Mesodermal cell (in vitro differentiated cells): ENCODE data around the gene SMAP1.

Experiments
- H3K27ac ChIP-seq: 2 replicates; pipeline ENCODE4 v1.7.0; 2013; ENCODE audit warnings: mild to moderate bottlenecking, low read depth, low read length, moderate library complexity; ENCODE audit not compliant: severe bottlenecking
- H3K36me3 ChIP-seq: 2 replicates; pipeline ENCODE4 v1.7.1; 2013; ENCODE audit warnings: mild to moderate bottlenecking, low read length, moderate library complexity; ENCODE audit not compliant: control insufficient read depth, insufficient read depth
- H3K4me1 ChIP-seq: one replicate; pipeline ENCODE4 v1.7.1; 2013; ENCODE audit warnings: mild to moderate bottlenecking, low read length; ENCODE audit not compliant: insufficient read depth, control insufficient read depth, poor library complexity, severe bottlenecking
- H3K4me3 ChIP-seq: 2 replicates; pipeline ENCODE4 v1.7.0; 2013; ENCODE audit warnings: low read length, control low read depth, mild to moderate bottlenecking; ENCODE audit not compliant: insufficient read depth, poor library complexity, severe bottlenecking; ENCODE audit errors: extremely low read depth
- H3K9me3 ChIP-seq: 2 replicates; pipeline ENCODE4 v1.7.1; 2013; ENCODE audit warnings: mild to moderate bottlenecking, low read length, moderate library complexity; ENCODE audit not compliant: control insufficient read depth
- WGBS, 2 experiments: methylation state at CpG; one replicate each; pipeline ENCODE4 v1.1.5; 2013; ENCODE audit warnings: missing lambda C conversion rate in 2 of 2; ENCODE audit not compliant: insufficient coverage in 2 of 2; 5-methylcytosine and 5-hydroxymethylcytosine counted together

Gene SMAP1

GRCh38 chr6:70806086-70806485 lies 138.4 kb downstream of the SMAP1 start:
- Histone ChIP-seq H3K4me3 (no peak overlapping the region), H3K27ac (no peak overlapping the region), H3K36me3 (no peaks in the 10 kb centered on the region), H3K9me3 (no peaks in the 10 kb centered on the region), H3K4me1 (no peaks in the 10 kb centered on the region)
- WGBS, 2 experiments = 94 to 96% methylated on average over 8 to 10 of the region's 11 CpGs

- WGBS, 2 experiments = 93 to 95% methylated on average over 4 to 6 of the region's 6 CpGs
Measured at GRCh38 chr6:70811788-70812187, 144.1 kb downstream of the SMAP1 start.

GRCh38 chr6:70813885-70814284 lies 146.2 kb downstream of the SMAP1 start:
- WGBS, 2 experiments = no CpG with 5 or more reads among the region's 3 CpGs
- H3K4me3 ChIP-seq = no peak overlapping the region
- no peak overlapping the region for H3K27ac ChIP-seq
- no peaks in the 10 kb centered on the region for H3K4me1 ChIP-seq
- H3K9me3 ChIP-seq = no peaks in the 10 kb centered on the region
- H3K36me3 ChIP-seq = no peaks in the 10 kb centered on the region

More at GRCh38 chr6:70811788-70812187, 144.1 kb downstream of the SMAP1 start:
- H3K36me3 ChIP-seq = no peaks in the 10 kb centered on the region
- no peaks in the 10 kb centered on the region for H3K9me3 ChIP-seq
- no peak overlapping the region for H3K27ac ChIP-seq
- H3K4me1 ChIP-seq = no peaks in the 10 kb centered on the region
- no peak overlapping the region for H3K4me3 ChIP-seq

- 100% methylated on average over 2 of the region's 4 CpGs; no CpG with 5 or more reads in 1 of the 2 experiments for WGBS, 2 experiments
- Histone ChIP-seq H3K4me1 (no peaks in the 10 kb centered on the region), H3K27ac (no peak overlapping the region), H3K4me3 (no peak overlapping the region), H3K36me3 (no peaks in the 10 kb centered on the region), H3K9me3 (no peaks in the 10 kb centered on the region)
Measured at GRCh38 chr6:70819646-70820045, 152.0 kb downstream of the SMAP1 start.

- Histone ChIP-seq H3K9me3 (no peaks in the 10 kb centered on the region), H3K4me3 (no peak overlapping the region), H3K4me1 (no peaks in the 10 kb centered on the region), H3K27ac (no peak overlapping the region), H3K36me3 (no peaks in the 10 kb centered on the region)
- WGBS, 2 experiments = no CpG with 5 or more reads among the region's 2 CpGs
Measured at GRCh38 chr6:70820778-70821177, 153.1 kb downstream of the SMAP1 start.

- no peaks in the 10 kb centered on the region for H3K4me1 ChIP-seq
- WGBS, 2 experiments = no CpG with 5 or more reads among the region's 2 CpGs
- no peaks in the 10 kb centered on the region for H3K9me3 ChIP-seq
- no peaks in the 10 kb centered on the region for H3K36me3 ChIP-seq
- no peak overlapping the region for H3K27ac ChIP-seq
- H3K4me3 ChIP-seq = no peak overlapping the region
Measured at GRCh38 chr6:70821751-70822150, 154.1 kb downstream of the SMAP1 start.

GRCh38 chr6:70823651-70824050 lies 156.0 kb downstream of the SMAP1 start:
- no peak overlapping the region for H3K4me3 ChIP-seq
- H3K36me3 ChIP-seq = no peaks in the 10 kb centered on the region
- no peak overlapping the region for H3K27ac ChIP-seq
- H3K9me3 ChIP-seq = no peaks in the 10 kb centered on the region
- H3K4me1 ChIP-seq = no peaks in the 10 kb centered on the region
- WGBS, 2 experiments = 67% methylated on average over 1 of the region's 1 CpG; no CpG with 5 or more reads in 1 of the 2 experiments

- no peaks in the 10 kb centered on the region for H3K36me3 ChIP-seq
- no peaks in the 10 kb centered on the region for H3K9me3 ChIP-seq
- no peak overlapping the region for H3K27ac ChIP-seq
- H3K4me1 ChIP-seq = no peaks in the 10 kb centered on the region
- no peak overlapping the region for H3K4me3 ChIP-seq
- WGBS, 2 experiments = 87% methylated on average over 3 of the region's 3 CpGs; no CpG with 5 or more reads in 1 of the 2 experiments
Measured at GRCh38 chr6:70831427-70831826, 163.7 kb downstream of the SMAP1 start.

- 92 to 100% methylated on average over 1 to 2 of the region's 2 CpGs for WGBS, 2 experiments
- Histone ChIP-seq H3K4me3 (no peak overlapping the region), H3K27ac (no peak overlapping the region), H3K36me3 (no peaks in the 10 kb centered on the region), H3K9me3 (no peaks in the 10 kb centered on the region), H3K4me1 (peaks cover 4% of the 10 kb centered on the region)
Measured at GRCh38 chr6:70834520-70834919, 166.8 kb downstream of the SMAP1 start.

GRCh38 chr6:70838907-70839285 lies 171.2 kb downstream of the SMAP1 start:
- no peak overlapping the region for H3K27ac ChIP-seq
- WGBS, 2 experiments = no CpG with 5 or more reads among the region's 2 CpGs
- no peak overlapping the region for H3K4me3 ChIP-seq

GRCh38 chr6:70839286-70840266 lies 171.9 kb downstream of the SMAP1 start:
- no peaks in the 10 kb centered on the region for H3K36me3 ChIP-seq
- WGBS, 2 experiments = 100% methylated on average over 1 of the region's 7 CpGs
- H3K4me3 ChIP-seq = no peak overlapping the region

More at GRCh38 chr6:70838907-70839285, 171.2 kb downstream of the SMAP1 start:
- peaks cover 7% of the 10 kb centered on the region for H3K4me1 ChIP-seq
- no peaks in the 10 kb centered on the region for H3K36me3 ChIP-seq
- H3K9me3 ChIP-seq = no peaks in the 10 kb centered on the region

More at GRCh38 chr6:70839286-70840266, 171.9 kb downstream of the SMAP1 start:
- Histone ChIP-seq H3K4me1 (peaks cover 7% of the 10 kb centered on the region), H3K9me3 (no peaks in the 10 kb centered on the region), H3K27ac (no peak overlapping the region)
